Tibial nerve (tissue), 4 donors: ENCODE results near the gene HLA-C. TPM values are rescaled to one million over a fixed set of nuclear protein-coding genes. Genes with fewer than 3 reads are reported as not detected.

Source experiments
- DNase-seq, 2 donors: peaks; one replicate each; pipeline ENCODE4 v3.0.0-alpha.2; 2019; ENCODE audit warnings: low spot score in 2 of 2
- H3K27ac ChIP-seq, 4 donors: fragments of 200-600 bp; sonication (generic) in 3 of 4; one replicate each; pipeline ENCODE4 v1.5.1; 2017 to 2019; ENCODE audit warnings: mild to moderate bottlenecking in 1 of 4
- H3K27me3 ChIP-seq, 2 donors: fragments of 200-600 bp; sonication (generic) in 1 of 2; one replicate each; pipeline versions ENCODE4 v1.5.1 to v1.6.0; 2017 to 2019
- H3K36me3 ChIP-seq, 3 donors: fragments of 200-600 bp; sonication (generic); one replicate each; pipeline ENCODE4 v1.5.1; 2018 to 2019
- H3K4me1 ChIP-seq, 4 donors: fragments of 200-600 bp; sonication (generic) in 3 of 4; one replicate each; pipeline ENCODE4 v1.5.1; 2017 to 2019
- H3K4me3 ChIP-seq, 4 donors: fragments of 200-600 bp; sonication (generic) in 3 of 4; one replicate each; pipeline ENCODE4 v1.5.1; 2017 to 2019; ENCODE audit warnings: mild to moderate bottlenecking in 1 of 4, moderate library complexity in 1 of 4
- H3K9me3 ChIP-seq, 4 donors: fragments of 200-600 bp; sonication (generic) in 3 of 4; one replicate each; pipeline ENCODE4 v1.5.1; 2017 to 2019
- EP300 ChIP-seq, 2 donors: sonication (generic); formaldehyde crosslinking; IDR thresholded peaks; one replicate each; pipeline ENCODE4 v1.6.1; 2017; ENCODE audit warnings: antibody characterized with exemption in 2 of 2, mild to moderate bottlenecking in 1 of 2
- POLR2A ChIP-seq, 2 donors: fragments of 450-650 bp; IDR thresholded peaks; one replicate each; pipeline ENCODE4 v1.6.1; 2017; ENCODE audit warnings: antibody characterized with exemption in 2 of 2, mild to moderate bottlenecking in 2 of 2, moderate library complexity in 2 of 2
- WGBS, 2 donors: methylation state at CpG; one replicate each; pipeline ENCODE4 v1.1.5; 2018; 5-methylcytosine and 5-hydroxymethylcytosine counted together
- total RNA-seq, 4 donors: library from RNA; depleted of rRNA; stranded (reverse); fragments of >200 nt; gene quantifications; one replicate each; pipeline ENCODE4 v1.1.0, GENCODE V29; 2016
- TF ChIP-seq, protein P1 (sequence below), 5 experiments: fragments of 200-600 bp in 3 of 5; fragments of 450-650 bp in 2 of 5; sonication (generic) in 3 of 5; IDR thresholded peaks; one replicate each; pipeline ENCODE4 v1.5.1; 2016 to 2019; ENCODE audit warnings: antibody characterized with exemption in 5 of 5, mild to moderate bottlenecking in 3 of 5, moderate library complexity in 2 of 5

HLA-C gene
- total RNA-seq, 4 donors from 2014 or later, result 148 to 482 (median 409) TPM

DNA sequence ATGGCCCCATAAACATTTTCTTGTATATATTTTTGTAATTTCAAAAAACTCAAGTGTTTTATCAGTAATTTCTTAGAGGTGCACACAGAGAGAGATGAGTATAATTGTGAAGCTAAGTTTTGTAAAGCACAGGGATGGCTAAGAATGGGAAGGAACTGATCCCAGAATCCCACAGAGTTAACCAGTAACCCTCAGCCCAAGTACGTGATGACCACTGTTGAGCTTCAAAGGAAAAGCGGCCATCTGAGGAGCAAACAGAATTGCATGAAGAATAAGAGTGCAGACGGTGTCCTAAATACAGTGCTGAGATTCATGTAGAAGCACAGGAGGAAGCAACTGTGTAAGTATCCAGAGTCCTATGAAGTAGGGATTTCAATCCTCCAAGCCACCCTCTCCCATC lies 28.1 kb upstream of the HLA-C start:
- no peak for TF ChIP-seq POLR2A (IDR thresholded peaks at IDR 0.05)
- TF ChIP-seq, protein P1, sequence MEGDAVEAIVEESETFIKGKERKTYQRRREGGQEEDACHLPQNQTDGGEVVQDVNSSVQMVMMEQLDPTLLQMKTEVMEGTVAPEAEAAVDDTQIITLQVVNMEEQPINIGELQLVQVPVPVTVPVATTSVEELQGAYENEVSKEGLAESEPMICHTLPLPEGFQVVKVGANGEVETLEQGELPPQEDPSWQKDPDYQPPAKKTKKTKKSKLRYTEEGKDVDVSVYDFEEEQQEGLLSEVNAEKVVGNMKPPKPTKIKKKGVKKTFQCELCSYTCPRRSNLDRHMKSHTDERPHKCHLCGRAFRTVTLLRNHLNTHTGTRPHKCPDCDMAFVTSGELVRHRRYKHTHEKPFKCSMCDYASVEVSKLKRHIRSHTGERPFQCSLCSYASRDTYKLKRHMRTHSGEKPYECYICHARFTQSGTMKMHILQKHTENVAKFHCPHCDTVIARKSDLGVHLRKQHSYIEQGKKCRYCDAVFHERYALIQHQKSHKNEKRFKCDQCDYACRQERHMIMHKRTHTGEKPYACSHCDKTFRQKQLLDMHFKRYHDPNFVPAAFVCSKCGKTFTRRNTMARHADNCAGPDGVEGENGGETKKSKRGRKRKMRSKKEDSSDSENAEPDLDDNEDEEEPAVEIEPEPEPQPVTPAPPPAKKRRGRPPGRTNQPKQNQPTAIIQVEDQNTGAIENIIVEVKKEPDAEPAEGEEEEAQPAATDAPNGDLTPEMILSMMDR (IDR thresholded peaks at IDR 0.05), result no peak
- TF ChIP-seq EP300 (IDR thresholded peaks at IDR 0.05), result no peak
- 74 to 84% methylated on average over 3 of the region's 3 CpGs for WGBS, 2 donors
- Histone ChIP-seq H3K4me1 (no peaks in the 10 kb centered on the region), H3K27me3 (no peaks in the 10 kb centered on the region), H3K9me3 (peaks cover 0 to 5% (median 0%) of the 10 kb centered on the region in 4 donors), H3K4me3 (no peak overlapping the region), H3K36me3 (no peaks in the 10 kb centered on the region), H3K27ac (no peak overlapping the region)
- DNase-seq, result no peak

DNA sequence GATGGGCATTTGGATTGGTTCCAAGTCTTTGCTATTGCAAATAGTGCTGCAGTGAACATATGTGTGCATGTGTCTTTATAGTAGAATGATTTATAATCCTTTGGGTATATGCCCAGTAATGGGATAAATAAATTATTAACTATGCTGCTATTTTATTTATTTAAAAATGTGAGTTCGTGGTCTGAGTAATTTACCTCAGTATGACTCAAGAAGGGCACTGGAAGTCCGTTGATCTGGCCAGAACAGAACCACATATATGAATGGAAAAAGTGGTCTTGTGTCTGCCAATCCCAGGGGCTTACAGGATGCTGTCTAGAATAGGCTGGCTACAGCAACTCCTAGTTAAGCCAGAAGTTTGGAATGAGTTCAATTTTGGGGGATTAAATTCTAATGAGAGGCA lies 27.6 kb upstream of the HLA-C start:
- H3K9me3 ChIP-seq, result peaks cover 0 to 5% (median 0%) of the 10 kb centered on the region in 4 donors
- no peaks in the 10 kb centered on the region for H3K36me3 ChIP-seq
- H3K4me3 ChIP-seq, result no peak overlapping the region
- 27 to 31% methylated on average over 2 of the region's 2 CpGs for WGBS, 2 donors
- TF ChIP-seq POLR2A (IDR thresholded peaks at IDR 0.05) (no peak), EP300 (IDR thresholded peaks at IDR 0.05) (no peak)
- TF ChIP-seq, protein P1 (IDR thresholded peaks at IDR 0.05), result no peak
- H3K27ac ChIP-seq, result no peak overlapping the region
- no peak for DNase-seq
- H3K27me3 ChIP-seq, result no peaks in the 10 kb centered on the region
- no peaks in the 10 kb centered on the region for H3K4me1 ChIP-seq

DNA sequence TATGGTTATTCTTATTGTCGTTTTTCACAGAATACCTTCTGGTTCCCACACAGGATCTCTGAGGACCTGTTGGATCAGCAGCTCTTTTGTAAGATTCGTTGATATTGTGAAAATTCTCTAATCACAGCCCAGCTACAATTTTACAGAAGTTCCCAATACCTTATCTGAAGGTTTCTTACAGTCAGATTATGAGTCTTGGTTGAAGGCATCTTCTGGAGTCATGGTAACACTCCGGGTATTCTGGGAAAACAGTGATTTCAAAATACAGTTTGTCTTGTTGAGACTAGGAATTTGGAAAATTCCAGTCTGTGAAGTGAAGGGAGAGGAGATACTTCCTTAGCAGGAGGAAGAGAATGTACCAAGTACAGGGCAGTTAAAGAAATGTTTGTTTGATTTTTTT lies 22.2 kb upstream of the HLA-C start:
- no peak overlapping the region for H3K4me3 ChIP-seq
- DNase-seq, result no peak
- no peaks in the 10 kb centered on the region for H3K36me3 ChIP-seq
- H3K9me3 ChIP-seq, result peaks cover 0 to 5% (median 0%) of the 10 kb centered on the region in 4 donors
- no peak overlapping the region for H3K27ac ChIP-seq
- H3K4me1 ChIP-seq, result peaks cover 0 to 10% (median 0%) of the 10 kb centered on the region in 4 donors
- WGBS, 2 donors, result 60 to 62% methylated on average over 3 of the region's 3 CpGs
- TF ChIP-seq POLR2A (IDR thresholded peaks at IDR 0.05), result no peak
- peaks cover 0 to 4% of the 10 kb centered on the region in 2 donors for H3K27me3 ChIP-seq

- no peak overlapping the region for H3K27ac ChIP-seq
- no peaks in the 10 kb centered on the region for H3K36me3 ChIP-seq
- H3K27me3 ChIP-seq, result peaks cover 0 to 4% of the 10 kb centered on the region in 2 donors
- H3K4me1 ChIP-seq, result peaks cover 0 to 10% (median 0%) of the 10 kb centered on the region in 4 donors
- H3K4me3 ChIP-seq, result no peak overlapping the region
- peaks cover 0 to 4% (median 0%) of the 10 kb centered on the region in 4 donors for H3K9me3 ChIP-seq
- TF ChIP-seq, protein P1 (IDR thresholded peaks at IDR 0.05), result no peak
- TF ChIP-seq POLR2A (IDR thresholded peaks at IDR 0.05) (no peak), EP300 (IDR thresholded peaks at IDR 0.05) (no peak)
- no peak for DNase-seq
- WGBS, 2 donors, result 16 to 20% methylated on average over 5 of the region's 5 CpGs
Observed at GRCh38 chr6:31293343-31293742, 21.5 kb upstream of the HLA-C start.

DNA sequence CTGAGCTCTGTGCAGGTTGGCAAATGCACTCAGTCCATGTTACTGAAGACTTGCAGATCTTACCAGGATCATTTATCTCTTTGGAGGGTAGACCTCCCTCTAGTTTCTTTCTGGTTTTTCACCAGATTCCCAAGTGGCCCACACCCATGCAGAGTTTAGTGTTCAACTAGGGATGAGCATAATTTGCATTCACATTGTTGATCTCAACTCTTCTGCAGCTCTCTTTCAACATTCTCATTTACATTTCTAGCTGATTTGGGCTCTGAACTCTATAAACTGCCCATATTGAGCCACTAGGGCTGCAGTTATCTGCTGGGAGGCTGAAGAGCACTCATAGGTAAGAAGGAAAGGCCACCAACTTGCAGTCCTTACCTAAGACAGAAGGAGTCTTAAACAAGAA lies 17.9 kb upstream of the HLA-C start:
- H3K9me3 ChIP-seq, result no peaks in the 10 kb centered on the region
- peaks cover 0 to 15% (median 0%) of the 10 kb centered on the region in 4 donors for H3K4me1 ChIP-seq
- H3K4me3 ChIP-seq, result no peak overlapping the region
- H3K27me3 ChIP-seq, result peaks cover 0 to 4% of the 10 kb centered on the region in 2 donors
- H3K36me3 ChIP-seq, result no peaks in the 10 kb centered on the region
- DNase-seq, result no peak
- no peak overlapping the region for H3K27ac ChIP-seq
- TF ChIP-seq, protein P1 (IDR thresholded peaks at IDR 0.05), result no peak
- TF ChIP-seq EP300 (IDR thresholded peaks at IDR 0.05) (no peak), POLR2A (IDR thresholded peaks at IDR 0.05) (no peak)

DNA sequence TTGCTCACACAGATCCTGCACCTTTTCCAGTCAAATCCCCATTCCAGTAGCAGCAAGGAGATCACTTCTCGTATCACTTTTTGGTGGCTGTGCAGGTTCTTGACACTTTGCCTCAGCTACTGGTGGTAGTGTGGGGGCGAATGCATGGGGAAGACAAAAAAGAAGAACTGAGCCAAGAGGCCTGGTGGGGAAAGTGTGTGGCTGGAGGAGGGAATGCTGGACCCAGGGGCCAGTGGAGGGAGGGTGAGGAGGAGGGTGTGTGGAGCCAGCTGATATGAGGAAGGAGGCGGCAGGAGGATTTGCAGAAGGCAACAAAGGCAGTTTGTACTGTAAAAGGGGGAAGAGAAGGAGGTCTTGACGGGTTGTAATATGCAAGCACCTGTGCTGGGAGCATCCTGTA lies 15.7 kb upstream of the HLA-C start:
- WGBS, 2 donors, result 61 to 70% methylated on average over 4 of the region's 4 CpGs
- Histone ChIP-seq H3K27ac (no peak overlapping the region), H3K4me3 (no peak overlapping the region), H3K4me1 (peaks cover 0 to 15% (median 0%) of the 10 kb centered on the region in 4 donors), H3K9me3 (no peaks in the 10 kb centered on the region), H3K36me3 (no peaks in the 10 kb centered on the region), H3K27me3 (no peaks in the 10 kb centered on the region)
- no peak for DNase-seq
- TF ChIP-seq POLR2A (IDR thresholded peaks at IDR 0.05) (no peak), EP300 (IDR thresholded peaks at IDR 0.05) (no peak)
- TF ChIP-seq, protein P1 (IDR thresholded peaks at IDR 0.05), result no peak
